Prostate gland (tissue), 2 donors: Measurements from ENCODE around the gene ETV5. TPM values are rescaled to one million over a fixed set of nuclear protein-coding genes. Genes with fewer than 3 reads are reported as not detected.

ENCODE experiments used
- DNase-seq: peaks from one replicate; pipeline ENCODE4 v3.0.0-alpha.2; 2019; ENCODE audit warnings: low spot score
- H3K27ac ChIP-seq, 2 donors: fragments of 200-600 bp; sonication (generic); 2 replicates each; pipeline ENCODE4 v1.5.1; 2017 to 2019
- H3K27me3 ChIP-seq: fragments of 200-600 bp; sonication (generic); replicated peaks from 2 replicates; pipeline ENCODE4 v1.5.1; 2019; ENCODE audit not compliant: insufficient read depth
- H3K36me3 ChIP-seq, 2 donors: fragments of 200-600 bp; sonication (generic); 1 replicate in 1 of 2; 2 replicates in 1 of 2; pipeline versions ENCODE4 v1.5.1 to v1.8.1; 2017 to 2019
- H3K4me1 ChIP-seq: fragments of 200-600 bp; sonication (generic); replicated peaks from 2 replicates; pipeline ENCODE4 v1.5.1; 2019
- H3K4me3 ChIP-seq, 2 donors: fragments of 200-600 bp; sonication (generic); 2 replicates each; pipeline ENCODE4 v1.5.1; 2017 to 2019
- H3K9me3 ChIP-seq: fragments of 200-600 bp; sonication (generic); 2 replicates; pipeline ENCODE4 v1.5.1; 2017
- CTCF ChIP-seq, 4 experiments: fragments of 200-600 bp in 2 of 4; fragments of 450-650 bp in 2 of 4; sonication (generic) in 2 of 4; IDR thresholded peaks; 1 replicate in 3 of 4; 2 replicates in 1 of 4; pipeline ENCODE4 v1.5.1; 2016 to 2019; ENCODE audit warnings: antibody characterized with exemption in 4 of 4, mild to moderate bottlenecking in 2 of 4, moderate library complexity in 2 of 4
- POLR2A ChIP-seq: fragments of 450-650 bp; IDR thresholded peaks from one replicate; pipeline ENCODE4 v1.6.1; 2016; ENCODE audit warnings: antibody characterized with exemption, mild to moderate bottlenecking
- POLR2AphosphoS5 ChIP-seq: sonication (generic); formaldehyde crosslinking; IDR thresholded peaks from one replicate; pipeline ENCODE4 v1.6.1; 2017; ENCODE audit warnings: antibody characterized with exemption
- WGBS: methylation state at CpG from one replicate; pipeline ENCODE4 v1.1.5; 2018; 5-methylcytosine and 5-hydroxymethylcytosine counted together
- intact Hi-C: fragments of 100-400 bp; cut with DNase I; formaldehyde crosslinking; loops from one replicate; pipeline ENCODE4 v1.14.2; 2022
- total RNA-seq, 2 donors: library from RNA; depleted of rRNA; stranded (reverse); fragments of >200 nt; gene quantifications; one replicate each; pipeline ENCODE4 v1.1.0, GENCODE V29; 2016

Gene ETV5
- total RNA-seq, 2 donors from 2014 or later = 16.5 to 17.6 TPM

GRCh38 chr3:186081678-186082077 is 27.2 kb downstream of the ETV5 start:
- no peak for TF ChIP-seq POLR2A
- no peak for TF ChIP-seq POLR2AphosphoS5
- TF ChIP-seq CTCF (IDR thresholded peaks at IDR 0.05) = no peak
- H3K9me3 ChIP-seq = no peaks in the 10 kb centered on the region
- no peak overlapping the region for H3K27ac ChIP-seq
- WGBS = 92% methylated on average over 2 of the region's 2 CpGs
- no peaks in the 10 kb centered on the region for H3K27me3 ChIP-seq
- no peak for DNase-seq
- no peaks in the 10 kb centered on the region for H3K4me1 ChIP-seq
- no peaks in the 10 kb centered on the region for H3K36me3 ChIP-seq
- H3K4me3 ChIP-seq = no peak overlapping the region
- intact Hi-C loops = no loop called here

GRCh38 chr3:186080849-186081438 is 27.9 kb downstream of the ETV5 start:
- no peak for DNase-seq
- no peak overlapping the region for H3K27ac ChIP-seq
- H3K27me3 ChIP-seq = no peaks in the 10 kb centered on the region
- no peaks in the 10 kb centered on the region for H3K4me1 ChIP-seq
- intact Hi-C loops = no loop called here
- 51% methylated on average over 5 of the region's 5 CpGs for WGBS
- TF ChIP-seq CTCF (IDR thresholded peaks at IDR 0.05) = no peak
- no peak for TF ChIP-seq POLR2A
- TF ChIP-seq POLR2AphosphoS5 = no peak
- H3K36me3 ChIP-seq = no peaks in the 10 kb centered on the region
- no peak overlapping the region for H3K4me3 ChIP-seq
- H3K9me3 ChIP-seq = no peaks in the 10 kb centered on the region

- Histone ChIP-seq H3K36me3 (no peaks in the 10 kb centered on the region), H3K4me3 (no peak overlapping the region), H3K27me3 (no peaks in the 10 kb centered on the region), H3K27ac (no peak overlapping the region), H3K9me3 (no peaks in the 10 kb centered on the region), H3K4me1 (no peaks in the 10 kb centered on the region)
- TF ChIP-seq POLR2AphosphoS5 (no peak), POLR2A (no peak), CTCF (IDR thresholded peaks at IDR 0.05) (no peak)
- WGBS = 57% methylated on average over 7 of the region's 7 CpGs
- no peak for DNase-seq
- intact Hi-C loops = no loop called here
Observed at GRCh38 chr3:186079925-186080324, 29.0 kb downstream of the ETV5 start.

- Histone ChIP-seq H3K27me3 (no peaks in the 10 kb centered on the region), H3K4me1 (no peaks in the 10 kb centered on the region), H3K36me3 (no peaks in the 10 kb centered on the region), H3K9me3 (no peaks in the 10 kb centered on the region), H3K4me3 (no peak overlapping the region), H3K27ac (no peak overlapping the region)
- no peak for TF ChIP-seq POLR2AphosphoS5
- no peak for TF ChIP-seq CTCF (IDR thresholded peaks at IDR 0.05)
- TF ChIP-seq POLR2A = no peak
- DNase-seq = no peak
- intact Hi-C loops = no loop called here
- WGBS = 96% methylated on average over 6 of the region's 6 CpGs
Observed at GRCh38 chr3:186077466-186077865, 31.4 kb downstream of the ETV5 start.

- Histone ChIP-seq H3K27me3 (no peaks in the 10 kb centered on the region), H3K4me3 (no peak overlapping the region), H3K9me3 (no peaks in the 10 kb centered on the region), H3K36me3 (no peaks in the 10 kb centered on the region), H3K4me1 (no peaks in the 10 kb centered on the region), H3K27ac (no peak overlapping the region)
- 76% methylated on average over 4 of the region's 4 CpGs for WGBS
- intact Hi-C loops = no loop called here
- TF ChIP-seq POLR2A (no peak), POLR2AphosphoS5 (no peak), CTCF (IDR thresholded peaks at IDR 0.05) (no peak)
- no peak for DNase-seq
Observed at GRCh38 chr3:186075931-186076567, 32.8 kb downstream of the ETV5 start.
